PC-9 (cell line): Measurements from ENCODE around the gene CRELD2. TPM values are rescaled to one million over a fixed set of nuclear protein-coding genes. Genes with fewer than 3 reads are reported as not detected.

Experiments
- Bru-seq: library from RNA; stranded (reverse); fragments of 400-500 nt; gene quantifications from one replicate; lab custom pipeline; 2021; lab: Mats Ljungman, UMichigan
- BruChase-seq, 2 experiments: library from RNA; stranded (reverse); fragments of 400-500 nt; gene quantifications; one replicate each; lab custom pipeline; 2021; lab: Mats Ljungman, UMichigan
- BruUV-seq: library from RNA; stranded (reverse); fragments of 400-500 nt; replicated peaks from 2 replicates; lab custom pipeline; 2021; lab: Mats Ljungman, UMichigan
- CTCF ChIA-PET: fragments of 300-600 bp; sonication (Branson Sonifier 250); formaldehyde crosslinking; loops from one replicate; lab custom pipeline; 2022; ENCODE audit warnings: antibody characterized with exemption; lab: Charles Lee
- POLR2A ChIA-PET: fragments of 300-600 bp; sonication (Branson Sonifier 250); formaldehyde crosslinking; loops from one replicate; lab custom pipeline; 2022; ENCODE audit warnings: antibody characterized with exemption; ENCODE audit not compliant: unreplicated experiment; lab: Charles Lee
- DNase-seq, 2 experiments: peaks; one replicate each; pipeline versions ENCODE4 v3.0.0 to v3.0.0-alpha.2; 2015 to 2022; ENCODE audit warnings: mixed read lengths in 1 of 2
- H2AFZ ChIP-seq: fragments of 200-600 bp; sonication (generic); 2 replicates; pipeline ENCODE4 v1.8.1; 2017; ENCODE audit warnings: antibody characterized with exemption
- H3F3A ChIP-seq: fragments of 200-600 bp; sonication (generic); 2 replicates; pipeline ENCODE4 v1.8.1; 2017; ENCODE audit warnings: antibody characterized with exemption, mild to moderate bottlenecking, low read depth; ENCODE audit not compliant: insufficient read depth
- H3K27ac ChIP-seq: fragments of 200-600 bp; sonication (generic); 2 replicates; pipeline ENCODE4 v1.6.1; 2016; ENCODE audit warnings: mixed run types
- H3K27me3 ChIP-seq: fragments of 200-600 bp; sonication (generic); 2 replicates; pipeline ENCODE4 v1.6.1; 2016; ENCODE audit warnings: low read depth, mixed run types; ENCODE audit not compliant: insufficient read depth
- H3K36me3 ChIP-seq: fragments of 200-600 bp; sonication (generic); 2 replicates; pipeline ENCODE4 v1.6.1; 2016; ENCODE audit warnings: low read depth, mixed run types
- H3K4me1 ChIP-seq: fragments of 200-600 bp; sonication (generic); replicated peaks from 2 replicates; pipeline ENCODE4 v1.6.1; 2016; ENCODE audit warnings: mixed run types; ENCODE audit not compliant: insufficient read depth
- H3K4me2 ChIP-seq: fragments of 200-600 bp; sonication (generic); 2 replicates; pipeline ENCODE4 v1.6.1; 2017; ENCODE audit warnings: mixed run types
- H3K4me3 ChIP-seq: fragments of 200-600 bp; sonication (generic); 2 replicates; pipeline ENCODE4 v1.6.1; 2016; ENCODE audit warnings: mixed run types
- H3K79me2 ChIP-seq: fragments of 200-600 bp; sonication (generic); 2 replicates; pipeline ENCODE4 v1.6.1; 2017; ENCODE audit warnings: low read depth, mixed run types
- H3K9me2 ChIP-seq: fragments of 200-600 bp; sonication (generic); 2 replicates; pipeline ENCODE4 v1.8.1; 2017; ENCODE audit warnings: mild to moderate bottlenecking; ENCODE audit not compliant: insufficient read depth
- H3K9me3 ChIP-seq: fragments of 200-600 bp; sonication (generic); 2 replicates; pipeline ENCODE4 v1.8.1; 2016; ENCODE audit warnings: low read depth; ENCODE audit not compliant: insufficient read depth
- H4K20me1 ChIP-seq: fragments of 200-600 bp; sonication (generic); 2 replicates; pipeline ENCODE4 v1.8.1; 2017; ENCODE audit not compliant: insufficient read depth
- CTCF ChIP-seq: fragments of 200-600 bp; sonication (generic); conservative IDR thresholded peaks from 2 replicates; pipeline ENCODE4 v1.6.1; 2017; ENCODE audit warnings: mixed run types, antibody characterized with exemption, mild to moderate bottlenecking, moderate library complexity
- EZH2 ChIP-seq: fragments of 200-600 bp; sonication (generic); IDR thresholded peaks from 2 replicates; pipeline ENCODE4 v1.8.0; 2017; ENCODE audit warnings: antibody characterized with exemption, low read depth
- intact Hi-C: fragments of 100-400 bp; cut with micrococcal nuclease; formaldehyde crosslinking; loops from one replicate; pipeline ENCODE4 v1.10.0; 2022; ENCODE audit not compliant: unreplicated experiment
- long read RNA-seq: library from polyadenylated mRNA; stranded (forward); transcript quantifications from one replicate; pipeline ENCODE4 v2.0.0, GENCODE V29; 2022
- total RNA-seq: library from RNA; stranded (reverse); gene quantifications from 2 replicates; pipeline ENCODE4 v1.2.3, GENCODE V29; 2021

CRELD2 gene
- total RNA-seq (30.7 and 34.1 TPM in 2 replicates), Bru-seq, nascent RNA (percentile 40 among the genes with signal in this experiment), BruChase-seq, experiment 1, labeled RNA remaining after a 2-hour chase (percentile 49 among the genes with signal in this experiment), BruChase-seq, experiment 2, labeled RNA remaining after a 6-hour chase (percentile 61 among the genes with signal in this experiment)
- long read RNA-seq, transcript CRELD2-201 (10 exons, 1,357 nt), result major isoform, 70 of 89 reads
- long read RNA-seq, partial matches to known transcripts, result 3 of 89 reads
- long read RNA-seq, other reads (novel, unspliced or antisense), result 12 of 89 reads

- CTCF ChIA-PET, result interaction anchor here (0.7 kb wide), 1 partner anchor 139 kb away, joined by 3 read pairs; no protein-coding TSS in a partner anchor
- DNase-seq, result peak; percentile 92 to 96
- H3K9me3 ChIP-seq, result no peaks in the 10 kb centered on the region
- intact Hi-C loops, result loop anchor here (2.0 kb wide), 1 partner anchor 151 kb away; no protein-coding TSS in a partner anchor
- H3K27ac ChIP-seq, result peak within 1 kb of the TSS; percentile 88
- POLR2A ChIA-PET, result interaction anchor here (0.6 to 0.7 kb wide), 4 partner anchors 40 to 1400 kb away, joined by 3 to 5 read pairs (median 4); no protein-coding TSS in a partner anchor
- no peaks in the 10 kb centered on the region for H4K20me1 ChIP-seq
- peak within 1 kb of the TSS; percentile 93 for H3K4me2 ChIP-seq
- H3K9me2 ChIP-seq, result no peaks in the 10 kb centered on the region
- TF ChIP-seq EZH2, result no peak
- TF ChIP-seq CTCF, result no peak
- peaks cover 21% of the 10 kb centered on the region for H3K79me2 ChIP-seq
- BruUV-seq, result no TSS peak
- peak within 1 kb of the TSS; percentile 82 for H3K4me3 ChIP-seq
- no peaks in the 10 kb centered on the region for H3K27me3 ChIP-seq
- H3F3A ChIP-seq, result peaks cover 10% of the 10 kb centered on the region; the same call in 1 of the 2 replicates
- H2AFZ ChIP-seq, result peak within 1 kb of the TSS; percentile 85
- peaks cover 17% of the 10 kb centered on the region for H3K4me1 ChIP-seq
- H3K36me3 ChIP-seq, result no peaks in the 10 kb centered on the region
These were observed at the start of gene CRELD2, which contains the start of gene ALG12 for GRCh38 chr22:49917974-49918910. CRELD2 (plus strand) TSS chr22:49918634; CDS start chr22:49918770, 136 bp downstream. ALG12 (minus strand) TSS chr22:49918438; CDS start chr22:49913765, 4,673 bp downstream.

GRCh38 chr22:49869086-49869830, 49.2 kb upstream of the CRELD2 start:
- BruUV-seq, result no TSS peak
- H3K27ac ChIP-seq, result no peak overlapping the region
- ChIA-PET POLR2A (no interaction called here), CTCF (no interaction called here)
- no peak for DNase-seq
- H3K9me2 ChIP-seq, result no peaks in the 10 kb centered on the region
- H3K79me2 ChIP-seq, result peaks cover 96% of the 10 kb centered on the region
- H3K9me3 ChIP-seq, result peaks cover 25% of the 10 kb centered on the region
- H3K36me3 ChIP-seq, result peaks cover 40% of the 10 kb centered on the region
- H3F3A ChIP-seq, result no peaks in the 10 kb centered on the region; the same call in 1 of the 2 replicates
- TF ChIP-seq CTCF, result no peak
- TF ChIP-seq EZH2, result no peak
- no peaks in the 10 kb centered on the region for H3K27me3 ChIP-seq
- H3K4me3 ChIP-seq, result no peak overlapping the region
- H4K20me1 ChIP-seq, result peaks cover 26% of the 10 kb centered on the region
- H3K4me2 ChIP-seq, result no peak overlapping the region
- intact Hi-C loops, result no loop called here
- H2AFZ ChIP-seq, result no peak overlapping the region
- H3K4me1 ChIP-seq, result no peaks in the 10 kb centered on the region
